HepG2 (cell line): Measurements from ENCODE around the gene CRIP1. TPM values are rescaled to one million over a fixed set of nuclear protein-coding genes. Genes with fewer than 3 reads are reported as not detected.

Experiments
- ARNTL ChIP-seq: sonication (generic); formaldehyde crosslinking; IDR thresholded peaks from 2 replicates; pipeline ENCODE4 v1.4.0; 2020; ENCODE audit warnings: mild to moderate bottlenecking, missing genetic modification reagents
- CBX5 ChIP-seq: sonication (generic); formaldehyde crosslinking; IDR thresholded peaks from 2 replicates; pipeline ENCODE4 v1.4.0; 2020; ENCODE audit warnings: missing genetic modification reagents, borderline replicate concordance
- EHMT2 ChIP-seq: fragments of 200-600 bp; sonication (generic); IDR thresholded peaks from 2 replicates; pipeline ENCODE4 v1.7.0; 2017; ENCODE audit warnings: antibody characterized with exemption, low read depth, low read length, borderline replicate concordance
- KDM2A ChIP-seq: sonication (generic); formaldehyde crosslinking; IDR thresholded peaks from 2 replicates; pipeline ENCODE4 v1.4.0; 2020; ENCODE audit warnings: low read depth, missing genetic modification reagents, borderline replicate concordance
- KLF13 ChIP-seq: sonication (generic); formaldehyde crosslinking; IDR thresholded peaks from 2 replicates; pipeline ENCODE4 v1.4.0; 2020; ENCODE audit warnings: mild to moderate bottlenecking, missing genetic modification reagents
- NBN ChIP-seq: fragments of 450-650 bp; conservative IDR thresholded peaks from 2 replicates; pipeline ENCODE4 v1.6.1; 2017
- RFXANK ChIP-seq: IDR thresholded peaks from 2 replicates; pipeline ENCODE4 v1.6.1; 2016
- SIX4 ChIP-seq: sonication (generic); formaldehyde crosslinking; IDR thresholded peaks from 2 replicates; pipeline ENCODE4 v1.4.0; 2020; ENCODE audit warnings: missing genetic modification reagents
- ZBTB20 ChIP-seq: sonication (generic); formaldehyde crosslinking; IDR thresholded peaks from 2 replicates; pipeline ENCODE4 v1.8.1; 2023; ENCODE audit warnings: missing genetic modification reagents, low read depth, mild to moderate bottlenecking, borderline replicate concordance
- ZNF143 ChIP-seq: sonication (generic); formaldehyde crosslinking; IDR thresholded peaks from 2 replicates; pipeline ENCODE4 v1.4.0; 2020; ENCODE audit warnings: missing genetic modification reagents
- ZNF567 ChIP-seq: sonication (generic); formaldehyde crosslinking; IDR thresholded peaks from 2 replicates; pipeline ENCODE4 v1.8.1; 2023; ENCODE audit warnings: mild to moderate bottlenecking, missing genetic modification reagents, borderline replicate concordance
- ZNF761 ChIP-seq: sonication (generic); formaldehyde crosslinking; conservative IDR thresholded peaks from 2 replicates; pipeline ENCODE4 v1.4.0; 2020; ENCODE audit warnings: mild to moderate bottlenecking, missing genetic modification reagents
- polyA plus RNA-seq, 8 experiments: library from polyadenylated mRNA; depleted of rRNA in 3 of 8; stranded (reverse) in 7 of 8; unstranded in 1 of 8; fragments of >200 nt; fragmentation: Illumina TruSeq in 4 of 8; extraction: Trizol in 4 of 8; gene quantifications; 2 replicates each; pipeline versions ENCODE4 v1.2.1 to v1.2.3, GENCODE V29; 2011 to 2016; ENCODE audit warnings: low read depth in 4 of 8, missing spikeins in 1 of 8, mixed read lengths in 1 of 8; ENCODE audit not compliant: insufficient read depth in 1 of 8
- total RNA-seq, 5 experiments: library from RNA; depleted of rRNA; stranded (reverse); fragments of >200 nt; fragmentation: Illumina TruSeq; extraction: Trizol; gene quantifications; 2 replicates each; pipeline ENCODE4 v1.2.3, GENCODE V29; 2016; ENCODE audit warnings: low read depth in 1 of 5
- TF ChIP-seq, protein P1 (sequence below): sonication (generic); formaldehyde crosslinking; IDR thresholded peaks from 2 replicates; pipeline ENCODE4 v1.4.0; 2020; ENCODE audit warnings: low read depth, mild to moderate bottlenecking, missing genetic modification reagents
- TF ChIP-seq, protein P2 (sequence below): sonication (generic); formaldehyde crosslinking; IDR thresholded peaks from 2 replicates; pipeline ENCODE4 v1.5.1; 2020; ENCODE audit warnings: mild to moderate bottlenecking, missing genetic modification reagents
- TF ChIP-seq, protein P3 (sequence below): IDR thresholded peaks from 2 replicates; pipeline ENCODE4 v1.6.1; 2016; ENCODE audit warnings: missing biosample characterization, missing genetic modification reagents, low read depth
- TF ChIP-seq, protein P4 (sequence below): sonication (generic); formaldehyde crosslinking; IDR thresholded peaks from 2 replicates; pipeline ENCODE4 v1.4.0; 2020; ENCODE audit warnings: missing genetic modification reagents, low read depth, mild to moderate bottlenecking, borderline replicate concordance
- TF ChIP-seq, protein P5 (sequence below): sonication (generic); formaldehyde crosslinking; IDR thresholded peaks from 2 replicates; pipeline ENCODE4 v1.5.1; 2020; ENCODE audit warnings: missing genetic modification reagents, mild to moderate bottlenecking, borderline replicate concordance
- TF ChIP-seq, protein P6 (sequence below): sonication (generic); formaldehyde crosslinking; IDR thresholded peaks from 2 replicates; pipeline ENCODE4 v1.5.0; 2020; ENCODE audit warnings: mild to moderate bottlenecking, missing genetic modification reagents

Gene CRIP1
- total and polyA plus RNA-seq, 2 of the 13 experiments (the other 11 are each of a cell fraction or from before 2014, with no cell fraction given) = 53.9 to 59.5 TPM

DNA sequence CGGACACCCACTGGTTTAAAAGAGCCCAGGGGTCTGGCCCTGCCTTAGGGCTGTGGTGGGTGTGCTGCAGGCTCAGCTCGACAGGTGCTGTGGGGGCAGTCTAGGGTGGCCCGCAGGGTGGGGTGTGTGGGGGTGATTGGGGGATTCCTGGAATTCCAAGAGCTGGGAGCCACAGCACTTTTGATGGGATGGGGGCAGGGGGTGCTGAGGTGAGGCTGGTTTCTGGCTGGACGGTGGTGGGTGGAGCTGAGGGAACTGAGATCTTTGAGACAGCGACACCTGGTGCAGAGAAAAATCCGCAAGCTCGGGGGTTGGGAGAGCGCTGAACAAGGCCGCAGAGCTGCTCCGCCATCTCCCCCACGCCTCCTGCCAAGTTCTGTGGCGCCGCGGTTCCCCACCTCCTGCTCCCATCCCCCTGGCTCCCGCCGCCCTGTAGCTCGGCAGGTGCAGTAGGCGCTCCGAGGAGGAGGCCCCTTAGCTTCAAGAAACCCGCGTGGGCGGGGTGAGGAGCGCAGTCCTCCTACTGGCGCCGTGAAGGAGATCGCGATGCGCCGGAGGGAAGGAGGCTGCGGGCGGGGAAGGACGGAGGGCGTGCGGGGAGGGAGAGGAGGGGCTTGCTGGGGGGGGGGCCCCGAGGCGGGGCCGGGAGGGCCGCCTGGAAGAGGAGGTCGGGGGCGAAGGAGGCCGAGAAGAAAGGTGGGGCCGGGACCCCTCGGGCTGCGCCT is 3.0 kb downstream of the CRIP1 start (continued):
- TF ChIP-seq, protein P1, sequence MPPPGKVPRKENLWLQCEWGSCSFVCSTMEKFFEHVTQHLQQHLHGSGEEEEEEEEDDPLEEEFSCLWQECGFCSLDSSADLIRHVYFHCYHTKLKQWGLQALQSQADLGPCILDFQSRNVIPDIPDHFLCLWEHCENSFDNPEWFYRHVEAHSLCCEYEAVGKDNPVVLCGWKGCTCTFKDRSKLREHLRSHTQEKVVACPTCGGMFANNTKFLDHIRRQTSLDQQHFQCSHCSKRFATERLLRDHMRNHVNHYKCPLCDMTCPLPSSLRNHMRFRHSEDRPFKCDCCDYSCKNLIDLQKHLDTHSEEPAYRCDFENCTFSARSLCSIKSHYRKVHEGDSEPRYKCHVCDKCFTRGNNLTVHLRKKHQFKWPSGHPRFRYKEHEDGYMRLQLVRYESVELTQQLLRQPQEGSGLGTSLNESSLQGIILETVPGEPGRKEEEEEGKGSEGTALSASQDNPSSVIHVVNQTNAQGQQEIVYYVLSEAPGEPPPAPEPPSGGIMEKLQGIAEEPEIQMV (CRISPR knock-in tag) = no peak
- no peak for TF ChIP-seq ZNF567 (CRISPR knock-in tag)
- peak; percentile 36; the same call in 1 of the 2 replicates for TF ChIP-seq CBX5 (CRISPR knock-in tag)
- TF ChIP-seq NBN = no peak
- TF ChIP-seq ZNF143 (CRISPR knock-in tag) = no peak
- TF ChIP-seq ARNTL = no peak
- TF ChIP-seq SIX4 (CRISPR knock-in tag) = no peak
- TF ChIP-seq, protein P2, sequence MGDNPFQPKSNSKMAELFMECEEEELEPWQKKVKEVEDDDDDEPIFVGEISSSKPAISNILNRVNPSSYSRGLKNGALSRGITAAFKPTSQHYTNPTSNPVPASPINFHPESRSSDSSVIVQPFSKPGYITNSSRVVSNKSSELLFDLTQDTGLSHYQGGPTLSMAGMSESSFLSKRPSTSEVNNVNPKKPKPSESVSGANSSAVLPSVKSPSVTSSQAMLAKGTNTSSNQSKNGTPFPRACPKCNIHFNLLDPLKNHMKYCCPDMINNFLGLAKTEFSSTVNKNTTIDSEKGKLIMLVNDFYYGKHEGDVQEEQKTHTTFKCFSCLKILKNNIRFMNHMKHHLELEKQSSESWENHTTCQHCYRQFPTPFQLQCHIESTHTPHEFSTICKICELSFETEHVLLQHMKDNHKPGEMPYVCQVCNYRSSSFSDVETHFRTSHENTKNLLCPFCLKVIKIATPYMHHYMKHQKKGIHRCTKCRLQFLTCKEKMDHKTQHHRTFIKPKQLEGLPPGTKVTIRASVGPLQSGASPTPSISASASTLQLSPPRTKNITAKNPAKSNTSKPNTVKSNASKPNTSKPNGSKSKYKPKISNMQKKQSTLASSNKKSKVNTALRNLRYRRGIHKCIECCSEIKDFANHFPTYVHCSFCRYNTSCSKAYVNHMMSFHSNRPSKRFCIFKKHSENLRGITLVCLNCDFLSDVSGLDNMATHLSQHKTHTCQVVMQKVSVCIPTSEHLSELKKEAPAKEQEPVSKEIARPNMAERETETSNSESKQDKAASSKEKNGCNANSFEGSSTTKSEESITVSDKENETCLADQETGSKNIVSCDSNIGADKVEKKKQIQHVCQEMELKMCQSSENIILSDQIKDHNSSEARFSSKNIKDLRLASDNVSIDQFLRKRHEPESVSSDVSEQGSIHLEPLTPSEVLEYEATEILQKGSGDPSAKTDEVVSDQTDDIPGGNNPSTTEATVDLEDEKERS = no peak
- no peak for TF ChIP-seq EHMT2
- TF ChIP-seq, protein P3, sequence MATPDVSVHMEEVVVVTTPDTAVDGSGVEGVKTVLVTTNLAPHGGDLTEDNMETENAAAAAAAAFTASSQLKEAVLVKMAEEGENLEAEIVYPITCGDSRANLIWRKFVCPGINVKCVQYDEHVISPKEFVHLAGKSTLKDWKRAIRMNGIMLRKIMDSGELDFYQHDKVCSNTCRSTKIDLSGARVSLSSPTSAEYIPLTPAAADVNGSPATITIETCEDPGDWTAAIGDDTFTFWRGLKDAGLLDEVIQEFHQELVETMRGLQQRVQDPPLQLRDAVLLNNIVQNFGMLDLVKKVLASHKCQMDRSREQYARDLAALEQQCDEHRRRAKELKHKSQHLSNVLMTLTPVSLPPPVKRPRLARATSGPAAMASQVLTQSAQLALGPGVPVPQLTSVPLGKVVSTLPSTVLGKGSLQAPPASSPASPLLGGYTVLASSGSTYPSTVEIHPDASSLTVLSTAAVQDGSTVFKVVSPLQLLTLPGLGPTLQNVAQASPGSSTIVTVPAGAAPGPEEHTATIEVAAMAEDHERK (CRISPR knock-in tag) = no peak
- no peak for TF ChIP-seq ZBTB20 (CRISPR knock-in tag)
- TF ChIP-seq, protein P4, sequence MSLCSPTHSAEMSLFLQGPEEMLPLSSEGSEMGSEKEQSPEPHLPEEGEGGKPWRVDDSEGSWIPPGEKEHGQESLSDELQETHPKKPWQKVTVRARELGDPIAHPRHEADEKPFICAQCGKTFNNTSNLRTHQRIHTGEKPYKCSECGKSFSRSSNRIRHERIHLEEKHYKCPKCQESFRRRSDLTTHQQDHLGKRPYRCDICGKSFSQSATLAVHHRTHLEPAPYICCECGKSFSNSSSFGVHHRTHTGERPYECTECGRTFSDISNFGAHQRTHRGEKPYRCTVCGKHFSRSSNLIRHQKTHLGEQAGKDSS (CRISPR knock-in tag) = no peak
- TF ChIP-seq ZNF761 (CRISPR knock-in tag) = no peak
- TF ChIP-seq, protein P5, sequence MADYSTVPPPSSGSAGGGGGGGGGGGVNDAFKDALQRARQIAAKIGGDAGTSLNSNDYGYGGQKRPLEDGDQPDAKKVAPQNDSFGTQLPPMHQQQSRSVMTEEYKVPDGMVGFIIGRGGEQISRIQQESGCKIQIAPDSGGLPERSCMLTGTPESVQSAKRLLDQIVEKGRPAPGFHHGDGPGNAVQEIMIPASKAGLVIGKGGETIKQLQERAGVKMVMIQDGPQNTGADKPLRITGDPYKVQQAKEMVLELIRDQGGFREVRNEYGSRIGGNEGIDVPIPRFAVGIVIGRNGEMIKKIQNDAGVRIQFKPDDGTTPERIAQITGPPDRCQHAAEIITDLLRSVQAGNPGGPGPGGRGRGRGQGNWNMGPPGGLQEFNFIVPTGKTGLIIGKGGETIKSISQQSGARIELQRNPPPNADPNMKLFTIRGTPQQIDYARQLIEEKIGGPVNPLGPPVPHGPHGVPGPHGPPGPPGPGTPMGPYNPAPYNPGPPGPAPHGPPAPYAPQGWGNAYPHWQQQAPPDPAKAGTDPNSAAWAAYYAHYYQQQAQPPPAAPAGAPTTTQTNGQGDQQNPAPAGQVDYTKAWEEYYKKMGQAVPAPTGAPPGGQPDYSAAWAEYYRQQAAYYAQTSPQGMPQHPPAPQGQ (CRISPR knock-in tag) = no peak
- TF ChIP-seq, protein P6, sequence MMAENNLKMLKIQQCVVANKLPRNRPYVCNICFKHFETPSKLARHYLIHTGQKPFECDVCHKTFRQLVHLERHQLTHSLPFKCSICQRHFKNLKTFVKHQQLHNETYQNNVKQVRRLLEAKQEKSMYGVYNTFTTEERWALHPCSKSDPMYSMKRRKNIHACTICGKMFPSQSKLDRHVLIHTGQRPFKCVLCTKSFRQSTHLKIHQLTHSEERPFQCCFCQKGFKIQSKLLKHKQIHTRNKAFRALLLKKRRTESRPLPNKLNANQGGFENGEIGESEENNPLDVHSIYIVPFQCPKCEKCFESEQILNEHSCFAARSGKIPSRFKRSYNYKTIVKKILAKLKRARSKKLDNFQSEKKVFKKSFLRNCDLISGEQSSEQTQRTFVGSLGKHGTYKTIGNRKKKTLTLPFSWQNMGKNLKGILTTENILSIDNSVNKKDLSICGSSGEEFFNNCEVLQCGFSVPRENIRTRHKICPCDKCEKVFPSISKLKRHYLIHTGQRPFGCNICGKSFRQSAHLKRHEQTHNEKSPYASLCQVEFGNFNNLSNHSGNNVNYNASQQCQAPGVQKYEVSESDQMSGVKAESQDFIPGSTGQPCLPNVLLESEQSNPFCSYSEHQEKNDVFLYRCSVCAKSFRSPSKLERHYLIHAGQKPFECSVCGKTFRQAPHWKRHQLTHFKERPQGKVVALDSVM (CRISPR knock-in tag) = peak; percentile 36; the same call in 1 of the 2 replicates
- TF ChIP-seq RFXANK (CRISPR knock-in tag) = no peak
- no peak for TF ChIP-seq KLF13 (CRISPR knock-in tag)
- TF ChIP-seq KDM2A (CRISPR knock-in tag) = peak; percentile 88; the same call in 1 of the 2 replicates
